Measurements from ENCODE around the gene FAM168A. TPM values are rescaled to one million over a fixed set of nuclear protein-coding genes. Genes with fewer than 3 reads are reported as not detected.
"Not testable (repeated sequence)": the region's sequence is repeated elsewhere in the genome, so short reads cannot be mapped to it uniquely, and the experiment has no call there.

FAM168A gene
- total RNA-seq, 1 donor from 2014 or later = 28.4 TPM

DNA sequence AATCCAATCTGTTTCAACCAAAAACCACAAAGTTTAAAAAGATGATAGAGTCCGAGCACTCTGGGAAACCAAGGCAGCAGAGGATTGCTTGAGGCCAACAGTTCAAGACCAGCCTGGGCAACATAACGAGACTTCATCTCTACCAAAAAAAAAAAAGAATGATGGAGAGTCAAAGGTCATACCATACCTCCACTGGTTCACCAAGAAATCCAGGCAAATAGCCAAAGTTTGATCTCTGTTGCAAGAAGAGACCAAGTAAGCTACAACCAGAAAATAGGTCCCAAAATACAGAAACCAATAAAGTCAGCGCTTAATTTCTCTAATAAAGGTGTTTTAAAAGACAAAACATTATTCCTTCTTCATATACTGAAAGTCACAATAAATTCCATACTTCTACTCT lies 13.1 kb downstream of the FAM168A start:
- Histone ChIP-seq H3K36me3 (no peaks in the 10 kb centered on the region), H3K9me3 (replicated peaks) (no peaks in the 10 kb centered on the region), H3K27ac (replicated peaks) (no peak overlapping the region), H3K27me3 (ENCODE audit: low read depth) (no peaks in the 10 kb centered on the region), H3K4me3 (no peak overlapping the region), H3K4me1 (no peaks in the 10 kb centered on the region)
- intact Hi-C loops (cut with micrococcal nuclease) = no loop called here
- DNase-seq = no peak
- TF ChIP-seq, protein P1, sequence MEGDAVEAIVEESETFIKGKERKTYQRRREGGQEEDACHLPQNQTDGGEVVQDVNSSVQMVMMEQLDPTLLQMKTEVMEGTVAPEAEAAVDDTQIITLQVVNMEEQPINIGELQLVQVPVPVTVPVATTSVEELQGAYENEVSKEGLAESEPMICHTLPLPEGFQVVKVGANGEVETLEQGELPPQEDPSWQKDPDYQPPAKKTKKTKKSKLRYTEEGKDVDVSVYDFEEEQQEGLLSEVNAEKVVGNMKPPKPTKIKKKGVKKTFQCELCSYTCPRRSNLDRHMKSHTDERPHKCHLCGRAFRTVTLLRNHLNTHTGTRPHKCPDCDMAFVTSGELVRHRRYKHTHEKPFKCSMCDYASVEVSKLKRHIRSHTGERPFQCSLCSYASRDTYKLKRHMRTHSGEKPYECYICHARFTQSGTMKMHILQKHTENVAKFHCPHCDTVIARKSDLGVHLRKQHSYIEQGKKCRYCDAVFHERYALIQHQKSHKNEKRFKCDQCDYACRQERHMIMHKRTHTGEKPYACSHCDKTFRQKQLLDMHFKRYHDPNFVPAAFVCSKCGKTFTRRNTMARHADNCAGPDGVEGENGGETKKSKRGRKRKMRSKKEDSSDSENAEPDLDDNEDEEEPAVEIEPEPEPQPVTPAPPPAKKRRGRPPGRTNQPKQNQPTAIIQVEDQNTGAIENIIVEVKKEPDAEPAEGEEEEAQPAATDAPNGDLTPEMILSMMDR (IDR thresholded peaks at IDR 0.05; ENCODE audit: borderline replicate concordance) = no peak

DNA sequence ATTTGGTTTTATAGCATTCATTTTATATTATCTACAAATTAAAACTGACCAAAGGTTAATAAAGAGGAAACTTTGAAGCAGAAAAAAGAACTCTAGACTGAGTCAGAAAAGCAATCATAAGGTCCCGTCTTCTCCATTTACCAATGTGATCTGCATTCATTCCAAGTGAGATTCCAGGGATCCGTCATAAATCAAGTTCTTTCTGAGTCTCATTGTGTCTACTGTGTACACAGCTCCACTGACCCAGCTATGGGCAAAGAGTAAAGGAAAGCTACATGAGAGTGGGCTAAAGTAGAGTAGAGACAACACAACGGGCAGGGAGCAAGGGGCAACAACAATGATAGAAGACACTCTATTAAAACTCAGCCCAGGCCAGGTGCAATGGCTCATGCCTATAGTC lies 15.3 kb downstream of the FAM168A start:
- no peak for DNase-seq
- TF ChIP-seq, protein P1 (IDR thresholded peaks at IDR 0.05; ENCODE audit: borderline replicate concordance) = no peak
- Histone ChIP-seq H3K4me3 (no peak overlapping the region), H3K9me3 (replicated peaks) (no peaks in the 10 kb centered on the region), H3K36me3 (no peaks in the 10 kb centered on the region), H3K27ac (replicated peaks) (no peak overlapping the region), H3K4me1 (peaks cover 4% of the 10 kb centered on the region), H3K27me3 (ENCODE audit: low read depth) (no peaks in the 10 kb centered on the region)
- intact Hi-C loops (cut with micrococcal nuclease) = no loop called here

DNA sequence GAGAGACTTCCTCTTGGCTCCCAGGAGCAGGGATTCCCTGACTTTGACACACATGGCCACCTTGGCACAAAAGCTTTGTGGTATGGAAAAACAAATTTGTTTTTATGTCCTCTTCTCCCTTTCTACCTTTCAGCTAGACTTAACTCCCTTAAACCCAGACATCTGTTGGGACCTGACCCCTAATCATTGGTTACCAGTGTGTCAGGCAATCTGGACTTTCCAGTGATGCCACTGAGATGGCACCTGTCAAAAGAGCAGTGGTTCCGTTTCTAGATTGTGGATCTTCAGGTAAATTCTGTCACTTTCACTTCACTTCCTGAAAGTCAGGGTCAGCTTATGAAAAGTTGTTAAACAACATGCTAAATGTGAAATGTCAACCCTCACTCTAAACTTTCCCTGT lies 17.2 kb downstream of the FAM168A start:
- H3K4me3 ChIP-seq; H3K9me3 ChIP-seq (replicated peaks); DNase-seq; H3K27me3 ChIP-seq (ENCODE audit: low read depth); H3K4me1 ChIP-seq; intact Hi-C loops (cut with micrococcal nuclease); H3K27ac ChIP-seq (replicated peaks); H3K36me3 ChIP-seq: not testable (repeated sequence)

DNA sequence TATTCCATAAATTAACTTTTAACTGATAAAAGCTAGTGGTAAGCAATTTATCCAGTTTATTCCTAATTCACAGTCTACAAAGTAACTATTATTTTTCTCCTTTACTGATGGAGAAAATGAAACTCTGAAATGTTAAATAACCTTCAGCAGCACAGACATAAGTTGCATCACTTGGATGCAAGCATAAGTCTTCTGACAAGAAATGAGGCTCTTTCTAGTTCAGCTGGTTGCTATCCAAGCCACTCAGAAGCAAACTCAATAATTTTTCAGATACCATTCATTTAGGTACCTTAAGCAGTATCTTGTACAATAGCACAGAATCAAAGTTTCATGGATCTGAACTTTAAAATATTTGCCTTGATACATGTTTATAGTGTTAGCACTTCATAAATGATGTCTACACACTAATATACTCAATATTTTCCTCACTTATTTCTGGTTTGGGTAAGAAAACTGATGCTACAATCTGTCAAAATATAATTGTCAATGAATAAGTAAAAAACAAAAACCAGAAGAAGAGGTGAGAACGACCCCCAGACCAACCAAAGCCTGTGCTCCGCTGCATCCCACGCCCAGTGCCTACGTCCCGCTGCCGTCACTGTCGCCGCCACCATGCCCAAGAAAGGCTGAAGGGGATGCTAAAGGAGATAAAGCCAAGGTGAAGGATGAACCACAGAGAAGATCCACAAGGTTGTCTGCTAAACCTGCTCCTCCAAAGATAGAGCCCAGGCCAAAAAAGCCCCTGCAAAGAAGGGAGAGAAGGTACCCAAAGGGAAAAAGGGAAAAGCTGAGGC lies 18.1 kb downstream of the FAM168A start:
- Histone ChIP-seq H3K36me3 (no peaks in the 10 kb centered on the region), H3K27ac (replicated peaks) (no peak overlapping the region), H3K4me3 (no peak overlapping the region), H3K4me1 (peaks cover 4% of the 10 kb centered on the region), H3K9me3 (replicated peaks) (no peaks in the 10 kb centered on the region), H3K27me3 (ENCODE audit: low read depth) (no peaks in the 10 kb centered on the region)
- no peak for DNase-seq
- intact Hi-C loops (cut with micrococcal nuclease) = no loop called here
- TF ChIP-seq, protein P1 (IDR thresholded peaks at IDR 0.05; ENCODE audit: borderline replicate concordance) = no peak

DNA sequence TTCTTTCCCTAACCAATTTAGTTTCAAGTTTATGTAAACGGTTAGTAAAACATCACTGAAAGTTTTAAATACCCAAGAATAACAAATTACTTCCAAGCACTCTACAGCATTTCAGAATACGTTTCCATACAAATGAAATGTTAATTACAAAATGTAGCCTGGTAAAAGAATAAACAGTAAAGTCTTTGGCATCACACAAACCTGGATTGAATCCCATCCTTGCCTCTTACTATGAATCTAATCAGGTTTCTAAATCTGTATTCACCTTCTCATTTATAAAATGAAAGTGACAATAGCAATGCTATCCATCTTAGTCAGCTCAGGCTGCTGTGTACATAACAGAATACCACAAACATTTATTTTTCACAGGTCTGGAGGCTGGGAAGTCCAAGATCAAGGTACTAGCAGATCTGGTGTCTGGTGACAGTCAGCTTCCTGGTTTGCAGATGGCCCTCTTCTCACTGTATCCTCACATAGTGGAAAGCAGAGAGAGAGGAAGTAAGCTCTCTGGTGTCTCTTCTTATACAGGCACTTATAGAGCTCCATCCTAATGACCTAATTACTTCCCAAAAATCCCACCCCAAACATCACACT lies 19.2 kb downstream of the FAM168A start:
- no peaks in the 10 kb centered on the region for H3K36me3 ChIP-seq
- no peak overlapping the region for H3K27ac ChIP-seq (replicated peaks)
- TF ChIP-seq, protein P1 (IDR thresholded peaks at IDR 0.05; ENCODE audit: borderline replicate concordance) = no peak
- no peak overlapping the region for H3K4me3 ChIP-seq
- no peaks in the 10 kb centered on the region for H3K27me3 ChIP-seq (ENCODE audit: low read depth)
- DNase-seq = no peak
- intact Hi-C loops (cut with micrococcal nuclease) = no loop called here
- no peaks in the 10 kb centered on the region for H3K9me3 ChIP-seq (replicated peaks)
- H3K4me1 ChIP-seq = peaks cover 4% of the 10 kb centered on the region

DNA sequence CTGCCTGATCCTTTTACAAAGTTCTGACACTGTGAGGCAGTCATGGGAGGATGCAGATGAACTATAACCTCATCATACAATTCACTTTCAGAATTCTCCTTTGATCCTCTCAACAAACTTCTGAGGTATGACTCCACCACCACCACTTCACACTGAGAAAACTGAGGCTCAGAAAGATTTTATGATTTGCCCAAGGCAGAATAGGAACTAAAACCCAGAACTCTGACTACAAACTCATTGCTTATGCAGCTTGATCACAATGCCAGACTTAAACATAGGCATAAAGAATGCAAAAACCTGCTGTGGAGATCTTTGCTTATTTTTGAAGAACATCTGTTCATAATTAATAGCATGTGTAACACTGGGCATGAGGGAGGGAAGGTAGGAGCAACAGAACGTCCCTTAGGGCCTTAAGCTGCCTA lies 20.4 kb downstream of the FAM168A start:
- no peaks in the 10 kb centered on the region for H3K36me3 ChIP-seq
- no peaks in the 10 kb centered on the region for H3K27me3 ChIP-seq (ENCODE audit: low read depth)
- H3K27ac ChIP-seq (replicated peaks) = no peak overlapping the region
- no peaks in the 10 kb centered on the region for H3K9me3 ChIP-seq (replicated peaks)
- peaks cover 4% of the 10 kb centered on the region for H3K4me1 ChIP-seq
- TF ChIP-seq, protein P1 (IDR thresholded peaks at IDR 0.05; ENCODE audit: borderline replicate concordance) = no peak
- intact Hi-C loops (cut with micrococcal nuclease) = no loop called here
- DNase-seq = no peak
- no peak overlapping the region for H3K4me3 ChIP-seq

Measured in left ventricle myocardium inferior (tissue), 1 donor.